VCaP (cell line): ENCODE results near the gene RNGTT.

Experiments
- H3K27ac ChIP-seq: fragments of 450-650 bp; 2 replicates; pipeline ENCODE4 v1.5.1; 2017
- TF ChIP-seq, protein P1 (sequence below): fragments of 450-650 bp; conservative IDR thresholded peaks from 2 replicates; pipeline ENCODE4 v1.5.1; 2017; ENCODE audit warnings: mild to moderate bottlenecking, moderate library complexity

Gene RNGTT

DNA sequence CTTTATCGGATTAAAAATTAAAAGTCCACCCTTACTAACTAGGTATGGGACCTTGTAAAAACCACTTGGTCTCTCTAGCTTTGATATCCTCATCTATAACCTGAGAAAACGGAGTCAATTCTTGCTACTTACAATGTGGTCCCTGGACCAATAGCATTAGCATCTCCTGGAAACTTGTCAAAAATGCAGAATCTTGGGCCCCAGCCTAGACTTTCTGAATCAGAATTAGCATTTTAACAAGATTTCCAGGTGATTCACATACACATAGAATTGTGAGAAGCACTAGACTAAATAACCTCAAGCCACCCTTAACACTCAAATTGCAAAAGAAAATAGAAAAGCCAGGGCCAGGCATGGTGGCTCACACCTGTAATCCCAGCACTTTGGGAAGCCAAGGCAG lies 96.6 kb downstream of the RNGTT start:
- TF ChIP-seq, protein P1, sequence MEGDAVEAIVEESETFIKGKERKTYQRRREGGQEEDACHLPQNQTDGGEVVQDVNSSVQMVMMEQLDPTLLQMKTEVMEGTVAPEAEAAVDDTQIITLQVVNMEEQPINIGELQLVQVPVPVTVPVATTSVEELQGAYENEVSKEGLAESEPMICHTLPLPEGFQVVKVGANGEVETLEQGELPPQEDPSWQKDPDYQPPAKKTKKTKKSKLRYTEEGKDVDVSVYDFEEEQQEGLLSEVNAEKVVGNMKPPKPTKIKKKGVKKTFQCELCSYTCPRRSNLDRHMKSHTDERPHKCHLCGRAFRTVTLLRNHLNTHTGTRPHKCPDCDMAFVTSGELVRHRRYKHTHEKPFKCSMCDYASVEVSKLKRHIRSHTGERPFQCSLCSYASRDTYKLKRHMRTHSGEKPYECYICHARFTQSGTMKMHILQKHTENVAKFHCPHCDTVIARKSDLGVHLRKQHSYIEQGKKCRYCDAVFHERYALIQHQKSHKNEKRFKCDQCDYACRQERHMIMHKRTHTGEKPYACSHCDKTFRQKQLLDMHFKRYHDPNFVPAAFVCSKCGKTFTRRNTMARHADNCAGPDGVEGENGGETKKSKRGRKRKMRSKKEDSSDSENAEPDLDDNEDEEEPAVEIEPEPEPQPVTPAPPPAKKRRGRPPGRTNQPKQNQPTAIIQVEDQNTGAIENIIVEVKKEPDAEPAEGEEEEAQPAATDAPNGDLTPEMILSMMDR = no peak
- H3K27ac ChIP-seq = no peak overlapping the region

DNA sequence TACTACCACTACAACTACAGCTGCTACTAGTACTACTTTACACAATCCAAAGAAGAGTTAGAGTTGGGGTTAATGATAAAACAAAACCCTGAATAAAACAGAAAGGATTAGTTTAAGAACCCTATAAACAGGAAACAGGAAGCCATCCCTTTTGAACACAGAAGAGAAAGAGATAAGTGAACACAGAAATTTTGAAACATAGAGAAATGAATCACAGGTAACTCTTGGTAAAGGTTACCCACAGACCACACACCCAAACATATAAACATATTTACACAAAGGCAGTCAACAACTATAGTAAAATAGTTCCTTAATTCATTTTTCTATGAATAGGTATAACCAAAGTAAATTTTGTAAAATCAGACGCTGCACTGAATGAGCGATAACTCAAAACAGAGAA lies 98.1 kb downstream of the RNGTT start:
- TF ChIP-seq, protein P1 = no peak
- H3K27ac ChIP-seq = no peak overlapping the region

DNA sequence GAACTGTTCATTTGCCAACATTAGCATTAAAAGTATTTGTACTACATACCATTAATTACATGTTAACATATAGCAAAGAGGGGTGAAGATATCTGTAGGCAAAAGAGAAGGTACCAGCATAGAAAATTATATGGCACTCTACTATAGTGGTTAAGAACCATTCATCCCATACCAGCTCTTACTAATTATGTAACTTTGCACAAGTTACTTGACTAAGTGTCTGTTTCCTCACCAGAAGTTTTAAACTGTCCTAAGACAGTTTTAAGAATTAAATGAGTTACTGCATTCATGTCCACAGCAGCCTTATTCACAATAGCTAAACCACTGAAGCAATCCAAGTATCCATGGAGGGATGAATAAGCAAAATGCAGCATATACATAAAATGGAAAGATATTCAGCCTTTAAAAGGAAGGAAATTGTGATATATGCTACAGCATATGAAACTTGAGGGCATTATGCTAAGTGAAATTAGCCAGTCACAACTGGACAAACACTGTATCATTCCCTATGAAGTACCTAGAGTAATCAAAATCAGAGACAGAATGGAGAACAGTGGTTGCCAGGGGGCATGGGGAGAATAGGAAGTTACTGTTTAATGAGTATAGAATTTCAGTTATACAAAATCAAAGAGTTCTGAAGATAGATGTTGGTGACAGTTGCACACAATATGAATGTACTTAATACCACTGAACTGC lies 98.9 kb downstream of the RNGTT start:
- TF ChIP-seq, protein P1 = no peak
- H3K27ac ChIP-seq = no peak overlapping the region

DNA sequence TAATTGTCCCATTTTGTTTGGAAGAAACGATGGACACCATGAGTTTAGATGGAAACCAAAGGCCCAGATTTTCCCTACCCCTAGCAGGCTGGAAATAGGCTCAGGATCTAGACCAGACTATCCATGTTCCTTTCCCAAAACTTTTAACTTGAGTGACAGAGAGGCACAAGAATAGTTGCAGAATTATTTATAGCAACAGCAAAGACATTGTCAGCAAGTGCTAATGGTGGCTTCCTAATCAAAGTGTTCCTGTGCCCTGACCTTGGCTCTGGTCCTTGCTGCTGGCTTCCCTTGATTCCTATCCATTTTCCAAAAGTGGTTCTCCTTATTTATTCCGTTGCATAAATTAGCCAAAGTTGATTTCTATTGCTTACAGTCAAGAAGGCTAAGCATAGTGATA lies 103.1 kb downstream of the RNGTT start:
- TF ChIP-seq, protein P1 = no peak
- no peak overlapping the region for H3K27ac ChIP-seq

DNA sequence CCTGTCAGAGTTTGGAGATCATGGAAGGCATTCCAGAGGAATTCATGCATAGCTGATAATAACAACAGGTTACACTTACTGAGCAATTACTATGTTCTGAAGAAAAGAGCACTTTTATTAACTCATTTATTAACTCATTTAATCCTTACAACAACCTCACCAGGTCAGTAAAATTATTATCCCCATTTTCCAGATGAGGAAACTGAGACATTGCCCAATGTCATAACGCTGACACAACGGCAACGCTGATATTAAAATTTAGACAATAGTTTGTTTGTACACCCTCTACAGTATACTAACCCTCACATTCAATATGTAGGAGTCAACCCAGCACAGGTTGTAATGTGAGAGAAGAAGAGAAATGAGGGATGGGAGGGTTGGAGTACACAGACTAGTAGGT lies 105.0 kb downstream of the RNGTT start:
- TF ChIP-seq, protein P1 = no peak
- H3K27ac ChIP-seq = no peak overlapping the region

DNA sequence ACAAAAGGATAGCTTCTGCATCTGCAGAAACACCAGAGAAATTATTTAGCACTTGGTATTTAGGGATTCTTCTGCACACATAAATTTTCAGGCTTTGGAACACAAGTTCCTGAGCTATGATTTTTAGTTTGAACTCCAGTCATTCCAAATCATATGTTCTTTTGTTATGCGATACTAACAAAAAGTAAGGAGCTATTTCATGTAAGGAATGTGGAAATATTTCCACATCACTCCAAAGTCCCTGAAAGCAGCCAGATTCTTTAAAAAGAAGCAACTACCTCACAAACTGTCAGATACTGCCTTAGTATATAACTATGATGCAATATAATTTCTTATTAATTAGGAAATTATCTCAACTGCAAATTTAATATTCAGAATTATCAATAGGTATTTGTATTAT lies 106.9 kb downstream of the RNGTT start:
- no peak overlapping the region for H3K27ac ChIP-seq
- TF ChIP-seq, protein P1 = no peak

DNA sequence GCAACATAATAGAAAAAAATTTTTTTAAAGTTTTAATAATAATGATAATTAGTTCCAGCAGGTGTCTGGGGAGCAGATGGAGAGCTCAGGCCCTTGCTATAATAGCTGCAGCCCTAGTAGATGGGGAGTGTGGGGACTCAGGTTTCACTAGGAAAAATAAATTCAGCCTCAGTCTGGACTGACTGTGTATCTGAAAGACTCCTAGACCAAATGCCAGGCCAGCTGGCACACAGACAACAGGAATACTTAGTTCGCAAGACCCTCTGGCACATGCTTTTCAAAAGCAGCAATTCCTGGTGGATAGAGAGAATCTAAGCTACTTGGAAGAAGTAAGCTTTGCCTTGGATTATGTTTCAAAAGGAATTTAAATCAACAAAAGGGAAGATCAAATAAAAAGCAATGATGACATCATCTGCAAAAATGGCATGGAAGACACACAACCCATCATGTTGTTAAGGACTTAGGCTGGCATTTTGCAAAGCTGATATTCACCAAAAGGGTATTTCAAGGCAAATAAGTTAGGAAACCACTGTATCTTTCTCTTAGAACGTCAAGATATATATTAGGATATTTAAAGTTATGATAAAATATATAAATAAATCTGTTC lies 107.8 kb downstream of the RNGTT start:
- H3K27ac ChIP-seq = no peak overlapping the region
- TF ChIP-seq, protein P1 = no peak
